C4-2B (cell line): ENCODE data around the gene PDZRN4.
"Not testable (repeated sequence)": the region's sequence is repeated elsewhere in the genome, so short reads cannot be mapped to it uniquely, and the experiment has no call there.

Source experiments
- H3K27ac ChIP-seq: fragments of 450-650 bp; 2 replicates; pipeline ENCODE4 v1.5.1; 2017
- CTCF ChIP-seq: fragments of 450-650 bp; conservative IDR thresholded peaks from 2 replicates; pipeline ENCODE4 v1.5.1; 2017; ENCODE audit warnings: mild to moderate bottlenecking
- ZFX ChIP-seq: fragments of 450-650 bp; IDR thresholded peaks from 2 replicates; pipeline ENCODE4 v1.6.1; 2017

Gene PDZRN4

GRCh38 chr12:41288142-41288811 lies 100.2 kb downstream of the PDZRN4 start:
- no peak for TF ChIP-seq CTCF
- no peak for TF ChIP-seq ZFX
- H3K27ac ChIP-seq: no peak overlapping the region

DNA sequence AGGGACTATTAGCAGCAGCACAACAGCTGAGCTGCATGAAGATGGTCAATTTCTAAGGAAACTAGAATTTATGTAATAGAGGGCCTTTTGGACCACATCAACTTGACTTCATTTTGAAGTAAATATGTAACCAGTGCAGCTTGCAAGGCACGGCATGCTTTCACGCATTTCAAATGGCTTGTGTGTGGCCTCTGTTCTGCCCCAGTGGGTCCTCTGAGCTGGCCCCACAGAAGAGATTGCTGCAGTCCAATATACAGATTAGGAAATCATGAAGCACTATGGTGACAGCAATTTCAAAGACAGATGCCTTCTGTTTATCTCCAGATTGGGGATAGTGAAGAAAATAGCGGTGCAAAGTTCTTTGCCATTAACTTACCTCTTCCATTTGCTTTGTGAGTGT lies 101.4 kb downstream of the PDZRN4 start:
- H3K27ac ChIP-seq: no peak overlapping the region
- no peak for TF ChIP-seq ZFX

DNA sequence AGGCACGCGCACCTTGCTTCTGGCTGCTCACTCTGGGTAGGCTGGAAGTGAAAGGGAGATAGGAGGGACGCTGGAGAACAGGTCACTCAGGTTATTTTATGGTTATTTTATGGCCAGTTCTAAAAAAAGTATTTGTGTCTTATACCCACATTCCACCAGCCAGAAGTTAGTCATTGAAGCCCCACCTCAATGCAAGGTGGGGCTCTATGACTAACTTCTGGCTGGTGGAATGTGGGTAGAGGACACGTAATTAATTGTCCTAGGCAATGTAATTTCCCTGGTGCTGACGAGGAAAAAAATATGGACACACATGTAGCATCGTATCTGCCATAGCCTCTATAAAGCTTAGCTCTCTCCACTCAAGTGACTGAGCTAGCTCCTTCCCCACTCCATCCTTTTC lies 104.9 kb downstream of the PDZRN4 start:
- no peak overlapping the region for H3K27ac ChIP-seq
- TF ChIP-seq CTCF (no peak), ZFX (no peak)

GRCh38 chr12:41293461-41293860 lies 105.3 kb downstream of the PDZRN4 start:
- TF ChIP-seq CTCF (no peak), ZFX (no peak)
- H3K27ac ChIP-seq: no peak overlapping the region

GRCh38 chr12:41302979-41303403 lies 114.9 kb downstream of the PDZRN4 start:
- no peak overlapping the region for H3K27ac ChIP-seq
- TF ChIP-seq ZFX: no peak
- TF ChIP-seq CTCF: no peak

GRCh38 chr12:41304526-41304925 lies 116.4 kb downstream of the PDZRN4 start:
- H3K27ac ChIP-seq: no peak overlapping the region
- TF ChIP-seq ZFX: no peak
- TF ChIP-seq CTCF: no peak

DNA sequence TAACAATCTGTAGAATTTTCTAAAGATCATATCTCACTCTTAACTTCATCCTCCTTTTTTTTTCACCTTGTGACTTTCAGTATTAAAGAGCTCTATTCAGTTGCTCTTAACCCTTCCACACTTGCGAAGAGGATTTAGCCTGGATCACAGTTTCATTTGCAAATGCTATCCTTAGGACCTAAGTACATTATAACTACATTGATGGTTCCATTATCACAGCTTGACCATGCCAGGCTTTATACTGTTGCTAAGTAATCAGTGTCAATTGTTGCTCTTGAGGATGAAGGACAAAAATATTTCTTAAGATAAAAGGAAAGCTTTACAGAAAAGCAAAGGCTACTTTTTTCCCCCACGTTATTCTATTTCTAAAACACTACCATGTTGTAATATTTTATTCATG lies 122.2 kb downstream of the PDZRN4 start:
- TF ChIP-seq CTCF (no peak), ZFX (no peak)
- H3K27ac ChIP-seq: no peak overlapping the region

DNA sequence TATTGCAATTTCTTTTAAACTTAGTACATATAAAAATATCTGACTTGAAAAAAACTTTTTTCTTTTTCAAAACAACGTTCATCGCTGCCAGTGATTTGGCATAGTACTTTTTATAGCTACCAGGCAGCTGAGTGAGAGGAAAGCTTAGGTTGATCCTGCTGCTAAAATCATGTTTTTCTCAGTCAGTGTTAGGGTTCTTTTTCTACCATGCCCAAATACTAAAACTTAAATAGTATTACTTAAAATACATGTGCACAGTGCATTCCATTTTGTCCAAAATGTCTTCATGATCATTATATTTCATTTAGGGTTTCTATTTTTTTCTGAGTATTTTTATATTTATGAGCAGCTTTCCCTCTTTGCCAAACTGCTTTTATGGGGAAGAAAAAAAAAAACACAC lies 123.8 kb downstream of the PDZRN4 start:
- H3K27ac ChIP-seq: no peak overlapping the region
- no peak for TF ChIP-seq ZFX
- TF ChIP-seq CTCF: no peak

GRCh38 chr12:41312451-41312850 lies 124.3 kb downstream of the PDZRN4 start:
- not testable (repeated sequence) for H3K27ac ChIP-seq
